Measurements from ENCODE around the gene DIPK1A.
"Not testable (repeated sequence)": the region's sequence is repeated elsewhere in the genome, so short reads cannot be mapped to it uniquely, and the experiment has no call there.

DNA sequence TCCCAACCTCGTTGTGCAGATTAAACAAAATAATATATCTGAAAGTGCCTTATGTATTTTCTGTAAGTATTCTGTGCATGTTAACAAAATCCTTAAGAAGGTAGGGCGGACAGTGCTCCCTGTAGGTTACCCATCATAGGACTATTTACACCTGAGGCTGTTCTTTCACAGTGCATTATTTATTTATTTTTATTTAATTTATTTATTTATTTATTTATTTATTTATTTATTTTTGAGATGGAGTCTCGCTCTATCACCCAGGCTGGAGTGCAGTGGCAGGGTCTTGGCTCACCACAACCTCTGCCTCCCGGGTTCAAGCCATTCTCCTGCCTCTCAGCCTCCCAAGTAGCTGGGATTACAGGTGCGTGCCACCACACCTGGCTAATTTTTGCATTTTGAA lies 12.8 kb upstream of the DIPK1A start:
- TF ChIP-seq, protein P1, sequence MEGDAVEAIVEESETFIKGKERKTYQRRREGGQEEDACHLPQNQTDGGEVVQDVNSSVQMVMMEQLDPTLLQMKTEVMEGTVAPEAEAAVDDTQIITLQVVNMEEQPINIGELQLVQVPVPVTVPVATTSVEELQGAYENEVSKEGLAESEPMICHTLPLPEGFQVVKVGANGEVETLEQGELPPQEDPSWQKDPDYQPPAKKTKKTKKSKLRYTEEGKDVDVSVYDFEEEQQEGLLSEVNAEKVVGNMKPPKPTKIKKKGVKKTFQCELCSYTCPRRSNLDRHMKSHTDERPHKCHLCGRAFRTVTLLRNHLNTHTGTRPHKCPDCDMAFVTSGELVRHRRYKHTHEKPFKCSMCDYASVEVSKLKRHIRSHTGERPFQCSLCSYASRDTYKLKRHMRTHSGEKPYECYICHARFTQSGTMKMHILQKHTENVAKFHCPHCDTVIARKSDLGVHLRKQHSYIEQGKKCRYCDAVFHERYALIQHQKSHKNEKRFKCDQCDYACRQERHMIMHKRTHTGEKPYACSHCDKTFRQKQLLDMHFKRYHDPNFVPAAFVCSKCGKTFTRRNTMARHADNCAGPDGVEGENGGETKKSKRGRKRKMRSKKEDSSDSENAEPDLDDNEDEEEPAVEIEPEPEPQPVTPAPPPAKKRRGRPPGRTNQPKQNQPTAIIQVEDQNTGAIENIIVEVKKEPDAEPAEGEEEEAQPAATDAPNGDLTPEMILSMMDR (IDR thresholded peaks at IDR 0.05) = not testable (repeated sequence)
- TF ChIP-seq EZH2phosphoT487, EZH2 (IDR thresholded peaks at IDR 0.05): not testable (repeated sequence)

Data from neural progenitor cell (in vitro differentiated cells).